ENCODE results near the gene CALN1. TPM values are rescaled to one million over a fixed set of nuclear protein-coding genes. Genes with fewer than 3 reads are reported as not detected.

The CALN1 gene
- polyA plus RNA-seq, 1 experiment: not detected

DNA sequence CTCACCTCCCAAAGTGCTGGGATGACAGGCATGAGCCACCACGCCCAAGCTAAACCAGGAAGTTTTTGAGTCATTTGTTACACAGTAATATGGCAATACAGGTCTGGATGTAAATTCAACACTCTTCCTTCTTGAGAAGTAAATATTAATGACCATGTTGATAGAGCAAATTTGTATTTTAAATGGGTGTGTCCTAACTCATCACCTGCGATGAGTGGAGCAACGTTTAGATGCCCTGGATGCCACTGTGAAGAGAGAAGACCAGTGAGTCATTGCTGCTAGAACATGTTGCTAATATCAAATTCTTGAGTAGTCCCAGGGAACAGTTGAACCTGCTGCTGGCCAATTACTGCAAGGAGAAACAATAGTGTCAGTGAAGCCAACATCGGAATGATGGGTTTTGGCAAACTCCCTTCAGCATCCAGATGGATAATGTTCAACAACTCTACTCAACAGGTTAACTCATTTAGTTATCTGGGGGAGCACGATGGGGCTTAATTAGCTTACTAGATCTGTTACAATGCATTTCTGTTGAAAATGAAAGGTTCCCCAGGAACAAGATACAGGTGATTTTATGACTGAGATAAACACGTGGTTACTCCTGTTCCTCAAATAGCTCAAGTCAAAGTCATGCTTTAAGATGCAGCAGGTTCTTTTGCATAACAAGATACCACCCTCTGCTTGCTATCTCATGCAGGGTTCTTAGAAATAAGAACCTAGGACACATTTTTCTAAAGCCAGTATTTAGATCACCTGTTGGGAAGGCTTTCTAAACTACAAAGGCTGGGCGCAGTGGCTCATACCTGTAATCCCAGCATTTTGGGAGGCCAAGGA, 146.8 kb downstream of the CALN1 start:
- TF ChIP-seq, protein P1, sequence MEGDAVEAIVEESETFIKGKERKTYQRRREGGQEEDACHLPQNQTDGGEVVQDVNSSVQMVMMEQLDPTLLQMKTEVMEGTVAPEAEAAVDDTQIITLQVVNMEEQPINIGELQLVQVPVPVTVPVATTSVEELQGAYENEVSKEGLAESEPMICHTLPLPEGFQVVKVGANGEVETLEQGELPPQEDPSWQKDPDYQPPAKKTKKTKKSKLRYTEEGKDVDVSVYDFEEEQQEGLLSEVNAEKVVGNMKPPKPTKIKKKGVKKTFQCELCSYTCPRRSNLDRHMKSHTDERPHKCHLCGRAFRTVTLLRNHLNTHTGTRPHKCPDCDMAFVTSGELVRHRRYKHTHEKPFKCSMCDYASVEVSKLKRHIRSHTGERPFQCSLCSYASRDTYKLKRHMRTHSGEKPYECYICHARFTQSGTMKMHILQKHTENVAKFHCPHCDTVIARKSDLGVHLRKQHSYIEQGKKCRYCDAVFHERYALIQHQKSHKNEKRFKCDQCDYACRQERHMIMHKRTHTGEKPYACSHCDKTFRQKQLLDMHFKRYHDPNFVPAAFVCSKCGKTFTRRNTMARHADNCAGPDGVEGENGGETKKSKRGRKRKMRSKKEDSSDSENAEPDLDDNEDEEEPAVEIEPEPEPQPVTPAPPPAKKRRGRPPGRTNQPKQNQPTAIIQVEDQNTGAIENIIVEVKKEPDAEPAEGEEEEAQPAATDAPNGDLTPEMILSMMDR (IDR thresholded peaks at IDR 0.05; ENCODE audit: low read depth, low read length): no peak
- Histone ChIP-seq H3K27me3 (ENCODE audit: control insufficient read depth, insufficient read depth, low read length) (no peaks in the 10 kb centered on the region), H3K27ac (ENCODE audit: low read depth, low read length) (no peak overlapping the region), H3K9me3 (ENCODE audit: control insufficient read depth, insufficient read depth, low read length) (peaks cover 36% of the 10 kb centered on the region; the same call in 1 of the 2 replicates), H3K4me3 (ENCODE audit: low read depth, low read length) (no peak overlapping the region)
- ChIA-PET CTCF (no interaction called here), POLR2A (no interaction called here)
- DNase-seq (ENCODE audit: low read depth, low spot score): no peak

DNA sequence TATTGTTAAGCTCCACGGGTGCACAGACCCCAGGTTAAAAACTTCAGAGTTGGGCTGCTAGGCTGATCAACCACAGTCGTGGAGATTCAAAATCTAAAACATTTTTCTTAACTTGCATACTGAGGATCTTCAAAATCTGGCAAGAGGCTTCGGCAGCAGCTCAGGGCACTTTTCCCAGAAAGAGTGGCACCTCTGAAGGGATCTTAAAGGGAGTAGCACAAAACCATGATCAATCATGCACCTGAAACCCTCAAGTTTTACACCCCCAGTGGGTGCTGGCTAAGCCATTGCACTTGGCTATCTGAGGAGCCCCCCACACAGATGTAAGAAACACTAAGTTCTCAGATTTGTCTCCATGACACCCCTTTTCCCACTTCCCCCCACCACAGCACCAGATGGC, 151.7 kb downstream of the CALN1 start:
- ChIA-PET POLR2A (no interaction called here), CTCF (no interaction called here)
- H3K27me3 ChIP-seq (ENCODE audit: control insufficient read depth, insufficient read depth, low read length): no peaks in the 10 kb centered on the region

DNA sequence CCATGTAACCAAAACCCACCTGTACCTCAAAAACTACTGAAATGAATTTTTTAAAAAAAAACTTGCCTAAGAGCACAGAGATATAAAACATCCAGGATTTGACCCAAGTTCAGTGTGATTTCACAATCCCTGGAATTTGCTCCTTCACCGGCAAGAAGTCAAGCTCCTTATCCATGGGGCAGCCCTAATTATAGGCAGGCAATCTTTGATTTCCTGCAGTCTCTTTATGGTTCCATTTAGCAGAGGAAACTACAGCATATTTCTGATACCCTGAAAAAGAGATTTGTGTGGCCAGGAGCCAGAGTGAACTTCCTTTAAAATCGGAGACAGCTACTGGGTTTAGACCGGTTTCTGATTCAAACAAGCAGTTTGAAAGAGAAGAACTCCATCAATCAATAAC, 154.1 kb downstream of the CALN1 start:
- ChIA-PET POLR2A (no interaction called here), CTCF (no interaction called here)
- no peaks in the 10 kb centered on the region for H3K27me3 ChIP-seq (ENCODE audit: control insufficient read depth, insufficient read depth, low read length)
- H3K4me3 ChIP-seq (ENCODE audit: low read depth, low read length): no peak overlapping the region
- H3K27ac ChIP-seq (ENCODE audit: low read depth, low read length): no peak overlapping the region
- H3K9me3 ChIP-seq (ENCODE audit: control insufficient read depth, insufficient read depth, low read length): peaks cover 34% of the 10 kb centered on the region
- TF ChIP-seq, protein P1 (IDR thresholded peaks at IDR 0.05; ENCODE audit: low read depth, low read length): no peak
- no peak for DNase-seq (ENCODE audit: low read depth, low spot score)

More for the DNA sequence above, 151.7 kb downstream of the CALN1 start:
- H3K27ac ChIP-seq (ENCODE audit: low read depth, low read length): no peak overlapping the region
- H3K4me3 ChIP-seq (ENCODE audit: low read depth, low read length): no peak overlapping the region
- peaks cover 28% of the 10 kb centered on the region for H3K9me3 ChIP-seq (ENCODE audit: control insufficient read depth, insufficient read depth, low read length)
- TF ChIP-seq, protein P1 (IDR thresholded peaks at IDR 0.05; ENCODE audit: low read depth, low read length): no peak
- DNase-seq (ENCODE audit: low read depth, low spot score): no peak

DNA sequence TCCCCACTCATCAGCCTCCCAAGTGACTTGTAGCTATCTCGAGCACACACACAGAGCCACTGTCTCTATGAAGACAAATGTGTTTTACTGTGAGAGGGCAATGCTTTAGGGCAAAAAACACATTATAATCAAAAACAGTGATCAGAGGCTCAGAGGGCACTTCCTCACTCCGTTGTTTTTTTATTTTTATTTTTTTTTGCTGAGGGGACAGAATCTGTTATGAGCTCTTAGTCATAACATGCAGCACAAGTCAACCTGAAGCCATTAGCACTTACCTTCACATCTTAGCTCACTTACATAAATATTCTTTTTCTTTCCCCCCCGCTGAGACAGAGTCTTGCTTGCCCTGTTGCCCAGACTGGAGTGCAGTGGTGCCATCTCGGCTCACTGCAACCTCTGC, 157.7 kb downstream of the CALN1 start:
- POLR2A ChIA-PET: no interaction called here
- TF ChIP-seq, protein P1 (IDR thresholded peaks at IDR 0.05; ENCODE audit: low read depth, low read length): no peak
- peaks cover 34% of the 10 kb centered on the region for H3K9me3 ChIP-seq (ENCODE audit: control insufficient read depth, insufficient read depth, low read length)
- DNase-seq (ENCODE audit: low read depth, low spot score): no peak
- H3K4me3 ChIP-seq (ENCODE audit: low read depth, low read length): no peak overlapping the region
- H3K27ac ChIP-seq (ENCODE audit: low read depth, low read length): no peak overlapping the region
- H3K27me3 ChIP-seq (ENCODE audit: control insufficient read depth, insufficient read depth, low read length): no peaks in the 10 kb centered on the region
- CTCF ChIA-PET: no interaction called here

DNA sequence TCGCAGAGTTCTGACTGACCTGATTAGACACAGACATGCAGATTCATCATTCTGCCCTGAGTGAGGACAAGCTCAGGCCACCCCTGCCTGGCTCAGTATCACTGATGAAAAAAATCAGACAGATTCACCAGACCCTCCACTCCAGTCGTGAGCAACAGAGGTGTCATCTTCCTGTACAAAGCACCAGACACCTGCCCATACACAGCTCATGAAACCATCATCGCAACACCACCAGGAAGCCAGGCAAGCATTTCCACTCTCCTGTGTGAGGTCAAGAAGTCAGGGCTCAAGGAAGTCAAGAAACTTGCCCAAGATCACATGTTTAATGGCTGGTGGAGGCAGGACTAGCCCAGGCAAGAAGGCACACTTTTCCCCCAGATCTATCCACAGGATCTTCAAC, 163.0 kb downstream of the CALN1 start:
- no peak for DNase-seq (ENCODE audit: low read depth, low spot score)
- H3K4me3 ChIP-seq (ENCODE audit: low read depth, low read length): no peak overlapping the region
- H3K27me3 ChIP-seq (ENCODE audit: control insufficient read depth, insufficient read depth, low read length): no peaks in the 10 kb centered on the region
- ChIA-PET CTCF (no interaction called here), POLR2A (no interaction called here)
- no peak overlapping the region for H3K27ac ChIP-seq (ENCODE audit: low read depth, low read length)
- H3K9me3 ChIP-seq (ENCODE audit: control insufficient read depth, insufficient read depth, low read length): peaks cover 41% of the 10 kb centered on the region
- TF ChIP-seq, protein P1 (IDR thresholded peaks at IDR 0.05; ENCODE audit: low read depth, low read length): no peak

All from AG04450 (cell line).